H1 (cell line): ENCODE data around the gene NELFB. TPM values are rescaled to one million over a fixed set of nuclear protein-coding genes. Genes with fewer than 3 reads are reported as not detected.

ENCODE experiments used
- CBX5 ChIP-seq: fragments of 300-800, 300-1000 bp; sonication (generic); IDR thresholded peaks from 2 replicates; pipeline ENCODE4 v1.7.1; 2016; ENCODE audit warnings: antibody characterized with exemption, low read length, low read depth
- CHD7 ChIP-seq: fragments of 300-600 bp; sonication (generic); IDR thresholded peaks from 2 replicates; pipeline ENCODE4 v1.7.1; 2012; ENCODE audit warnings: low read length, moderate library complexity, mild to moderate bottlenecking, inconsistent platforms; ENCODE audit not compliant: insufficient replicate concordance
- EGR1 ChIP-seq: IDR thresholded peaks from 2 replicates; pipeline ENCODE4 v1.6.1; 2011; ENCODE audit warnings: low read depth, low read length, borderline replicate concordance
- EP300 ChIP-seq, 2 experiments: IDR thresholded peaks; 1 replicate in 1 of 2; 2 replicates in 1 of 2; pipeline ENCODE4 v1.6.1; 2011 to 2012; ENCODE audit warnings: low read depth in 2 of 2, low read length in 2 of 2, mild to moderate bottlenecking in 2 of 2, borderline replicate concordance in 1 of 2, inconsistent platforms in 1 of 2, moderate library complexity in 1 of 2
- RXRA ChIP-seq: IDR thresholded peaks from 2 replicates; pipeline ENCODE4 v1.6.1; 2011; ENCODE audit warnings: low read depth, mild to moderate bottlenecking, low read length, moderate library complexity; ENCODE audit not compliant: insufficient read depth
- polyA plus RNA-seq, 7 experiments: library from polyadenylated mRNA; depleted of rRNA in 3 of 7; stranded (reverse) in 5 of 7; unstranded in 2 of 7; fragments of >200 nt in 5 of 7; fragments of 200-250 nt in 2 of 7; gene quantifications; 1 replicate in 5 of 7; 2 replicates in 1 of 7; 4 replicates in 1 of 7; pipeline versions ENCODE4 v1.2.1 to v1.2.3, GENCODE V29; 2011 to 2013; ENCODE audit warnings: missing spikeins in 2 of 7, mixed read lengths in 2 of 7
- total RNA-seq: library from RNA; stranded (reverse); fragmentation: NEBNext Ultra II Directional; extraction: Animal tissue kit (Norgen Biotek cat#: 25700); gene quantifications from 2 replicates; pipeline ENCODE4 v1.2.1, GENCODE V29; 2021

The NELFB gene
- total and polyA plus RNA-seq, 2 of the 8 experiments (the other 6 are each of a cell fraction or from before 2014, with no cell fraction given) = 57.6 to 78.0 TPM

DNA sequence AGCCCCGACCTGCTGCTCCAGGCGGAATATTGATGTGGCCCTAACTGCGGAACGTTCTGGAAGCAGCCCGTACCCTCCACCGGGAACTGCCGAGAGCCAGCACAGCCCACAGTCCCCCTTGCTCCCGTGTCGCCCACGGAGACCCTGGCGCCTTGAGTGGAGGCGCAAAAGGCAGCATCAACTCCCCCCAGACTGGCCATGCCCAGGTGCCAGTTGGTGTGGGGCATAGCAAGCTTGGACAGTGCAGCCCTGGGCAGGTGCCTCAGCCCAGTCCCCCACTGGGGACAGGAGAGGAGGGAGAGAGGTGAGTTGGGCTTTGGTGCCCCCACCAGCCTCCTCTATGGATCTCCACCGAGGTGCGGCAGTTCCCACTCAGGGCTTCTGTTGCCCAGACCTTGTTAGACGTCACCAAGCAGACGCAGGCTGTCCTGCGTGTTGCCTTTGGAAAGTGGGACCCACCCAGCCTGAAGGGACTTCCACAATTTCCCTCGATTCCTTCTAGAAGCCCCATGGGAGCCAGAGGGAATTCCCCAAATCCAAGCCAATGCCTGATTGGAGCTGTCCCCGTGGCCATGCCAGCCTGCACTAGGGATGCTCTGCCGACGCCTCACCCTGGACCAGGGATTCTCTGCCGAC, 66.7 kb downstream of the NELFB start (continued):
- no peak for TF ChIP-seq EGR1
- no peak for TF ChIP-seq EP300 (IDR thresholded peaks at IDR 0.05; ENCODE audit: borderline replicate concordance in 1 of 2, low read depth in 2 of 2, low read length in 2 of 2)
- TF ChIP-seq RXRA = no peak
- TF ChIP-seq CHD7 = no peak
- no peak for TF ChIP-seq CBX5
